Mucosa of rectum (tissue), 2 donors: ENCODE measurements around the gene CES2.

ENCODE experiments used
- H3K27ac ChIP-seq, 2 donors: one replicate each; pipeline ENCODE4 v1.7.0; 2013; ENCODE audit warnings: inconsistent platforms in 2 of 2, low read depth in 2 of 2, low read length in 2 of 2
- H3K27me3 ChIP-seq, 2 donors: one replicate each; pipeline ENCODE4 v1.7.0; 2013; ENCODE audit warnings: low read length in 2 of 2; ENCODE audit not compliant: control insufficient read depth in 2 of 2, insufficient read depth in 2 of 2
- H3K36me3 ChIP-seq, 2 donors: one replicate each; pipeline ENCODE4 v1.7.0; 2013; ENCODE audit warnings: low read length in 2 of 2; ENCODE audit not compliant: control insufficient read depth in 2 of 2, insufficient read depth in 2 of 2
- H3K4me1 ChIP-seq, 2 donors: one replicate each; pipeline ENCODE4 v1.7.0; 2013; ENCODE audit warnings: low read length in 2 of 2, mild to moderate bottlenecking in 1 of 2; ENCODE audit not compliant: control insufficient read depth in 2 of 2, insufficient read depth in 2 of 2
- H3K4me3 ChIP-seq, 2 donors: one replicate each; pipeline ENCODE4 v1.7.0; 2013; ENCODE audit warnings: low read length in 2 of 2
- H3K9ac ChIP-seq, 2 donors: one replicate each; pipeline ENCODE4 v1.7.0; 2013; ENCODE audit warnings: low read length in 2 of 2, low read depth in 1 of 2, mild to moderate bottlenecking in 1 of 2
- H3K9me3 ChIP-seq, 2 donors: one replicate each; pipeline ENCODE4 v1.7.0; 2013; ENCODE audit warnings: low read length in 2 of 2; ENCODE audit not compliant: control insufficient read depth in 2 of 2
- donor health status: healthy.
- donor health status: Normal muscosa, but diverticular disease.

The CES2 gene

DNA sequence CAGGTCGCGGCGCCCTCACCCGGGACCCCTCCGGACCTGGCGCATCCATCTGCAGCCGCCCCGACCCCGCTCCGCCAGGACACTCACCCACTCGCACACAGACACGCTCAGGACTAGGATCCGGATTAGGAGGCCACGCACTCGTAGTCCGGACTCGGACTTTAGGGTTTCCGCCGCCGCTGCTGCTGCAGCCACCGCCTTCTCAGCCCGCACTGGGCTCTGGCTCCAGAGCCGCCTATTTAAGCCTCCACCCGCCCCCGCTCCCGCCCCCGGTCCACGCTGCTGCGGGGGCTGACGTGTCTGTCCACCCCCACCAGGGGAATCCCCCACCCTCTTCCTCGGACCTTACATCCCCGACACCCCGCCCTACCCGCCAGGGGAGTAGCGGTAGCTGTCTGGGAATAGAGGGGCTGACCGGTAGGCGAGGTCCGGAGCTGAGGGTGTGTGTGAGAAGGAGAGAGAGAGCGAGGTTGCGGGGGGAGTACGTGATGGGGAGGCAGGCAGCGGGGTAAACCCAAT lies 9.9 kb upstream of the CES2 start, which contains the start of gene RRAD:
RRAD (minus strand) TSS at position 214 of the 519 bp plus-strand sequence. CDS start 356 bp downstream, outside the sequence.
- H3K27me3 ChIP-seq: peaks cover 3 to 14% of the 10 kb centered on the region in 2 donors
- H3K9me3 ChIP-seq: no peaks in the 10 kb centered on the region
- peak within 1 kb of the TSS; percentile 48 to 57 for H3K4me3 ChIP-seq
- H3K36me3 ChIP-seq: peaks cover 0 to 3% of the 10 kb centered on the region in 2 donors
- H3K9ac ChIP-seq: peak within 1 kb of the TSS; percentile 24 to 61
- peak within 1 kb of the TSS; percentile 43 to 50 for H3K27ac ChIP-seq
- H3K4me1 ChIP-seq: peaks cover 16 to 18% of the 10 kb centered on the region in 2 donors

DNA sequence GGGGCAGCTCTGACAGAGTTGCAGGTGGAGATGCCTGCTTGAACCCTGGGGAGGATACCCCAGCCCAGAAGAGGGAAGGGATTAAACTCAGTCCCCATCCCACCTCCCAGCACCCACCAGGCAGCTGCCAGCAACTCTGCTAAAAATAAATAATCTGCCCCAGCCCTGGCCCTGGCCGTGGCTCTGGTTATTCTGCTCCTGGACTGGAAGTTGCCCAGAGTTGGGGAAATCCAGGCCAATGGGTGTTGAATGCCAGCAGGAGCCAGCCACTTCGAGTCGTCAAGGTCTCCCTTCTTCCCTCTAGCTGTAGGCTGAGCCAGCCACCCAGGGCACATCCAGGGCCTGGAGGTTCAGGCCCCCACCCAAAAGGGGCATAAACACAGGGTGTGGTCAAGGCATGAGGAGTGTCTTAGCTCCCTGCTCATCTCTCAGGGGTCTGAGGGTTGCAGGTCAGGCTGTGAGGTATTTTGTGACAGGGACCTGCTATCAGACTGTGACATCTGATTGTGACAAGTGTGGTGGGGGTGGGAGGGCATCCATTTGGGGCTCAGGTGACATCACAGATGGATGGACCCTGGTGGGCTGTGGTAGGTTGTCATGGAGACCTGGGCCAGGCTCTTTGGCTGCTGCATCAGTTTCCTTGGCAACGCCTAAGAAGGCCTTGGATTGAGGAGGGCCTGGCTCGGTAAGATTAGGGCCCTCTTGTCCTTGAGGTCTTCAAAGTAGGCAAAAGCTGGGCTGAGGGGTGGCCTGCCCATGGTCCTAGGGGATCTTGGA lies 9.0 kb upstream of the CES2 start:
- Histone ChIP-seq H3K4me3 (no peak overlapping the region), H3K9me3 (no peaks in the 10 kb centered on the region), H3K27me3 (peaks cover 3 to 14% of the 10 kb centered on the region in 2 donors), H3K9ac (no peak overlapping the region), H3K27ac (peak overlapping the region in 1 of 2 donors; percentile 43), H3K36me3 (peaks cover 0 to 3% of the 10 kb centered on the region in 2 donors), H3K4me1 (peaks cover 16 to 18% of the 10 kb centered on the region in 2 donors)

DNA sequence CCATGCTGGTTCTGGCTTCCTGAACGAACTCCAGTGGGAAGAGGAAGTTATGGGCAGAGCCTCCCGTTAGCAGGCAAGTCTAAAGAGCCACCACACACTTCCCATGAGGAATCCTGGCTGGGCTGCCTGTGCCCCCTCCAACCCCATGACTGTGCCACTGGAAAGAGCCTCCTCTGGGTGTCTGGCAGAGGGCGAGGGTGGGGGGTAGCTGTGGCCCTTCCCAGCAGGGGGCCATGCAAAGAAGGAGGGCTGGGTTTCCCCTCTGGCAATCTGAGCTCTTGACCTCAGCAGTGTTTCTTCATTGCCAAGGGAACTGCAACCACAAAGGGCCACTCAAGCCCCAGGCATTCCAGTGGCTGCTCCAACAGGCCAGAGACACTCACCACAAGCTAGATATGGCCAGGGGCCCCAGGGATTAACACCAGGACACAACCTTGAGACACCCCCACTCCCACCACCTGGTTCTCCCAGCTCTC lies 8.3 kb upstream of the CES2 start:
- Histone ChIP-seq H3K4me3 (no peak overlapping the region), H3K9ac (no peak overlapping the region), H3K9me3 (no peaks in the 10 kb centered on the region), H3K36me3 (peaks cover 0 to 7% of the 10 kb centered on the region in 2 donors), H3K27me3 (peaks cover 3 to 14% of the 10 kb centered on the region in 2 donors), H3K4me1 (peaks cover 12 to 18% of the 10 kb centered on the region in 2 donors), H3K27ac (no peak overlapping the region)

DNA sequence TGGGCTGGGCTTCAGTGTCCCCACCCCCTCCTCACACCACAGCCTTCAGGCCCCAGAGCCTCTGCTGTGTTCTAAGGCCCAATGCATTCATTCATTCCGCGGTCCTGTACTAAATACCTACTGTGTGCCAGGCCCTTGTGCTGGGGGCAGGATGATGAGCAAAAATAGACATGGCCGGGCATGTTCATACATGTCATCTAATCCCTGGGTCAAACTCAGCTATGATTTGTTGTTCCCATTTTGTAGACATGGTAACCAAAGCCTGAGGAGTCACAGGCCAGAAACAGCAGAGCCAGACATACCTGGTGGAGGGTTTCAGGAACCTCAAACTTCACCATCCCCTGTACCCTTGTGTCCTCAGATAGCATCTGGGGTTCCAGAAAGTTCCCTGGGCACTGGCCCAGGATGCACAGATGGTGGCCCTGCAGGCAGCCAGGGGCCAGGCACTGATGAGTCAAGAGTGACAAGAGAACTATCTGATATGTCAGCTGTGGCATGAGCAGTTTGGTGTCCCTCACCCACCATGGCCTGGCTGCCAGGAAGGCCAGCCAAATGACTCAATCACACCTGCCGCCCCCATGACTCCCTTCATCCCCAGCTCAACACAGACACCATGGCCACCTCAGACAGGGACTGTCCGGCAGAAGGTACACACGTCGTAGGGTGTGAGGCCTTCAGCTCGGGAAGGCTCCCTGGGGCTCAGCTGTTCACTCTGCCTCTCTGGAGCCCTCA lies 7.2 kb upstream of the CES2 start:
- H3K9me3 ChIP-seq: no peaks in the 10 kb centered on the region
- H3K36me3 ChIP-seq: peaks cover 4 to 15% of the 10 kb centered on the region in 2 donors
- H3K4me3 ChIP-seq: no peak overlapping the region
- no peak overlapping the region for H3K9ac ChIP-seq
- H3K4me1 ChIP-seq: peaks cover 18 to 23% of the 10 kb centered on the region in 2 donors
- peaks cover 3 to 14% of the 10 kb centered on the region in 2 donors for H3K27me3 ChIP-seq
- no peak overlapping the region for H3K27ac ChIP-seq

DNA sequence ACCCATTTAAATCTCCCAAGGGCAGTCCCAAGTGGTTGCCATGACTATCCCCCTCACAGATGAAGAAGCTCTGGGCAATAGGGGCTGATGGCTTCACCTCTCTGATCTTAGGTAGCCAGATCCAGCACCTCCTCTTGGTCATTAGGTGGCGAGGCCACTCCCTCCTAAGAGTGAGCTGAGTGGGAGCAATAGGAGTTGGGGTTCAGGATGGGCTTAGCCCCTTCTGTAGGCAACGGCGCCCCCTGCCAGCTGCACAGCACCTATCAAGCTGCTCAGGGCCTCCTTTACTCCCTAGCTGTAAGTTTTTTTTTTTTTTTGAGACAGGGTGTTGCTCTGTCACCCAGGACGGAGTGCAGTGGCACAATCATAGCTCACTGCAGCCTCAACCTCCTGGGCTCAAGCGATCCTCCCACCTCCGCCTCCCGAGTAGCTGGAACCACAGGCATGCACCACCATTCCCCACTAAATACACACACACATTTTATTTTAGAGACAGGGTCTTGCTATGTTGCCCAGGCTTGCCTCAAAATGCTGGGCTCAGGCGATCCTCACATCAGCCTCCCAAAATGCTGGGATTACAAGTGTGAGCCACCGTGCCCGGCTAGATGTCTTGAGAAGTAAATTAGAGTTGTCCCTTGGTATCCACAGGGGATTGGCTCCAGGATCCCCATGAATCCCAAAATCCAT lies 6.5 kb upstream of the CES2 start:
- H3K9ac ChIP-seq: no peak overlapping the region

GRCh38 chr16:66930189-66930588 lies 5.1 kb upstream of the CES2 start:
- H3K27me3 ChIP-seq: peaks cover 1% of the 10 kb centered on the region in 2 donors
- peaks cover 4 to 15% of the 10 kb centered on the region in 2 donors for H3K36me3 ChIP-seq
- no peaks in the 10 kb centered on the region for H3K9me3 ChIP-seq
- no peak overlapping the region for H3K27ac ChIP-seq
- no peak overlapping the region for H3K9ac ChIP-seq
- peaks cover 15 to 21% of the 10 kb centered on the region in 2 donors for H3K4me1 ChIP-seq
- H3K4me3 ChIP-seq: no peak overlapping the region

More for the DNA sequence above, 6.5 kb upstream of the CES2 start:
- Histone ChIP-seq H3K4me1 (peaks cover 22 to 24% of the 10 kb centered on the region in 2 donors), H3K9me3 (no peaks in the 10 kb centered on the region), H3K4me3 (no peak overlapping the region), H3K27ac (no peak overlapping the region), H3K27me3 (peaks cover 3 to 7% of the 10 kb centered on the region in 2 donors), H3K36me3 (peaks cover 4 to 15% of the 10 kb centered on the region in 2 donors)

DNA sequence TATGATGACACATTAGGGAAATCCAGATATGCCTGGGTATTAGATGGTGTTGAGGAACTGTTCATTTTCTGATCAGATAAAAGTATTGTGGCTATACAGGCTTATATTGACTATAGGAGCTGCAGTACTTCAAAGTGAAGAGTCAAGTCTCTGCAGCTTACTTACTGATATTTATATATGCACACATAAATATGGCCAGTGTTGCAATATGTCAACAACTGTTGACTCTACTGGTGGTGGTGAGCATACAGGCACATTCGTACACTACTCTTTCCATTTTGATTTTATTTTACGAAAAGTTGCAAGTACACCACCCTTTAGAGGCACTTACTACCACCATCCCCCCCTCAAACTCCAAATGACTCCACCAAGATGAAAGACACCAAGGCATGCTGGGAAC lies 3.7 kb upstream of the CES2 start:
- no peak overlapping the region for H3K27ac ChIP-seq
- H3K4me1 ChIP-seq: peaks cover 26 to 29% of the 10 kb centered on the region in 2 donors
- no peak overlapping the region for H3K9ac ChIP-seq
- no peaks in the 10 kb centered on the region for H3K9me3 ChIP-seq
- H3K4me3 ChIP-seq: no peak overlapping the region
- no peaks in the 10 kb centered on the region for H3K27me3 ChIP-seq
- H3K36me3 ChIP-seq: peaks cover 4 to 15% of the 10 kb centered on the region in 2 donors

DNA sequence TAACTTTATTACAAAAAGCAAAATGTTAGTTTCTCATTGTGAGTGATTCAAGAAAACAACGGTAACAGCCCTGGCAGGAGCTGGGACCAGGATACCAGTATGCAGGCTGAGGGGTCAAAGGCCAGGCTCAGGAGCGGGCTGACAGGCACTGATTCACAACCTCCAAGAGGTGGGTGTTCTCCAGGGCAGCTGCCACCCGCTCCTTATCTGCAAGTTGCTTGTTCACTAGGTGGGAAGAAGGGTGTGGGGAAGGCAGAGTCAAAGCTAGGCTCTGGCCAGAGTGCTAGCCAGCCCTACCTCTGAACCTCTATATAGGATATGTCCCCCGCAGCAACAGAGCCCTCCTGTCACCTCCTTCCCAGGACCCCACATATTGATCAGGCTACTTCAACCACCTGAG lies 3.2 kb upstream of the CES2 start:
- no peak overlapping the region for H3K4me3 ChIP-seq
- H3K4me1 ChIP-seq: peaks cover 28 to 33% of the 10 kb centered on the region in 2 donors
- no peak overlapping the region for H3K9ac ChIP-seq

DNA sequence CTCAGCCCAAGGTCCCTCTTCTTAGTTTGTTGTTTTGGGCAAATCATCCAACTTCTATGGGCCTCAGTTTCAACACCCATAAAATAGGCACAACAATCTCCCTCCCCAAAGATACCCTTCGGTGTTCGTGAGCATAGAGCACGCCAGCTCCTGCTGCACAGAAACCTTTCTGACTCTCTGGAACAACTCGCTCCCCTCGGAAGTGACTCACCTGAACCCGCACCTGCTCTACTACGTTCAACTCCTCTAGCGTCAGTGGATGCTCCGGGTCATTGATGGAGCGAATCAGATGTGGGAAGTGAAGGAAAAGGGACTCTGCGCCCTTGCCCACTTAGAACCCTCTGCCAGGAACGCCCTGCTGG lies 1.6 kb upstream of the CES2 start:
- Histone ChIP-seq H3K9me3 (no peaks in the 10 kb centered on the region), H3K4me1 (peaks cover 39 to 47% of the 10 kb centered on the region in 2 donors), H3K36me3 (peaks cover 18 to 30% of the 10 kb centered on the region in 2 donors), H3K27ac (peak overlapping the region; percentile 95), H3K27me3 (no peaks in the 10 kb centered on the region), H3K4me3 (peak overlapping the region; percentile 85 to 98), H3K9ac (peak overlapping the region; percentile 92 to 98)

More for the DNA sequence above, 3.2 kb upstream of the CES2 start:
- no peak overlapping the region for H3K27ac ChIP-seq
- no peaks in the 10 kb centered on the region for H3K27me3 ChIP-seq
- no peaks in the 10 kb centered on the region for H3K9me3 ChIP-seq
- peaks cover 4 to 19% of the 10 kb centered on the region in 2 donors for H3K36me3 ChIP-seq
